HG02623 (cell line): ENCODE measurements around the gene S100A5.
"Not testable (repeated sequence)": the region's sequence is repeated elsewhere in the genome, so short reads cannot be mapped to it uniquely, and the experiment has no call there.

Experiments used
- ATAC-seq: cut with Tn5 transposase; IDR thresholded peaks from one replicate; pipeline ENCODE4 v1.9.1; 2021; ENCODE audit warnings: moderate library complexity; ENCODE audit not compliant: unreplicated experiment

S100A5 gene, protein sequence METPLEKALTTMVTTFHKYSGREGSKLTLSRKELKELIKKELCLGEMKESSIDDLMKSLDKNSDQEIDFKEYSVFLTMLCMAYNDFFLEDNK

DNA sequence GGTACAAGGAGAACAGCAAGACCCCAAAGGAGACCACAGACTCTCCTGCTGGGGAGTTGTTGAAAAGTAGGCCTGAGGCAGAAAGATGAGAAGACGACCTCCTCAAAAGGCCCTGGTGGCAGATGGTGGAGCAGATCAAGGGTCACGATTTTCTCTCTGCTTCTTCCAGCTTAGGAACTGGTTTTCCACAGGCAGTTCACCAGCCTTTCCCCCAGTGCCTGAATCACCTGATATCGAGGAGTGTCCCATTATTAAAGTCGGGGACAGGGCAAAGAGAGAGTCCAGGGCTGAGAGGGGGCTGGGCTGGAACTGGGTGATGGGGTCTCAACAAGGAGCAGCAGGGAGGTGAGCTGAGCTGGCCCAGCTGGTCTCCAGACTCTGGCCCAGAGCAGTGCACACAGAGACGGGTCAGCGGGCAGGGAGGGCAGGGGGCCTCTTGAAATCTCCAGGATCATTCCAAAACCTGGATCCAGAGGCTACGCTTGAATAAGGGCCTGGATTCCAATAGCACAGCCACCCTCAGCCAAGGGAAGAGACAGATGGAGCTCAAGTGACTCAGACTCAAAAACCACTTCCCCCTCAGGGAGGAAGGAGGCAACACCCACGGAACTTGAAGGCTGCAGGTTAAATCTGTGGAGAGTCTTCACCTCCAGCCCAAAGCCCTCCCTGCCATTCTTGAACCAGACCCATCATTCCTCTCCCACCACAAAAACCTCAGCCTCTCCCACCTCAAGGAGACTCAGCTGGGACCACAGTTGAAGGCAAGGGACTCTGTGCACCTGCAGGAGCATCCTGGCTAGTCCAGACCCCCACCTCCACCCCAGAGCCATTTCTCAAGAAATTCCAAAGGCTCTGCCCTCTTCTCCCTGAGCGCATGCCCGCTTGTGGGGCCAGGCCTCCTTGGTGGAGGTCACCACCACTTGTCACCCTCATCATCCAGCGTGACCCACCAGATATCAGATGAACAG lies at the start of gene S100A5:
Gene S100A5, minus strand, starts transcription at position 541 of the 968 bp plus-strand sequence. CDS start 743 bp downstream, outside the sequence.
- ATAC-seq: no peak

DNA sequence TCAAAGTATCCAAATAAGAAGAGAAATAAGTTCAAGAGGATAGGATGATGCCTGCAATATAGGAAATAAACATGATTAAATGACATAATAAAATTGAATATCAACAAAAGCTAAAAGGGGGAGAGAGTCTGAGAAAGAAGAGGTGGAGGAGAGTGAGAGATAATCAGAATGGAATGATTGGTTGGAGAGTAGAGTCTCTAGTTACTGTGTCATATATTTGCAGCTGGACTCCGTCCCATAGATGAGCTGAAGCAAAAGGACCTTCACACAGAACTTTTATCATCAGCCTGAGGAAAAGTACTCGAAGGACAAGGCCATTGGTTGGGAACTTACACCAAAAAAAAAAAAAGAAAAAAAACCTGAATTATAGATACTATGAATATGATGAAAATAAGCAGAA lies 47.7 kb upstream of the S100A5 start:
- ATAC-seq: no peak

DNA sequence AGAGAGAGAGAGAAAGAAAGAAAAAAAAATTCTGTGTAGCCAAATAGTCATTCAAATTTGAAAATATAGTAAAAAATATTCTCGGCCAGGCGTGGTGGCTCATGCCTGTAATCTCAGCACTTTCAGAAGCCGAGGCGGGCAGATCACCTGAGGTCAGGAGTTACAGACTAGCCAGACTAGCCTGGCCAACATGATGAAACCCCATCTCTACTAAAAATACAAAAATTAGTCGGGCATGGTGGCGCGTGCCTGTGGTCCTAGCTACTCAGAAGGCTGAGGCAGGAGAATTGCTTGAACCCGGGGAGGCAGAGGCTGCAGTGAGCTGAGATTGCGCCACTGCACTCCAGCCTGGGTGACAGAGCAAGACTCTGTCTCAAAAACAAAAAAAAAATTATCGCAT lies 47.3 kb upstream of the S100A5 start:
- ATAC-seq: not testable (repeated sequence)

DNA sequence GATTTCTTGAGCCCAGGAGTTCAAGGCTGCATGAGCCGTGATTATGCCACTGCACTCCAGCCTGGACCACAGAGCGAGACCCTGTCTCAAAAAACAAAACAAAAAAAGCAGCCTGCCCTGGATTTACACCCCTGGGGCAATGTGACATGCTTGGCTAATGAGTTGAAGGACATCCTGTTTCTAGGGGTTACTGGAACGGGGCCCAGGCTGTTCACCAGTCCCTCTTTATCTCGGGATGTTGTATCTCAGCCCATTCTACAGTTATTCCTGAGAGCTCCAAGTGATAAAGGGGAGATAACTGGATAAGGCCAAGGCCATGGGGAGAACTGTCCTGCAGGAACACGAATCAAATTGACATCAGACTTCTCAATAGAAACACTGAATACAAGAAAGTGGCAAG lies 46.6 kb upstream of the S100A5 start:
- ATAC-seq: no peak

DNA sequence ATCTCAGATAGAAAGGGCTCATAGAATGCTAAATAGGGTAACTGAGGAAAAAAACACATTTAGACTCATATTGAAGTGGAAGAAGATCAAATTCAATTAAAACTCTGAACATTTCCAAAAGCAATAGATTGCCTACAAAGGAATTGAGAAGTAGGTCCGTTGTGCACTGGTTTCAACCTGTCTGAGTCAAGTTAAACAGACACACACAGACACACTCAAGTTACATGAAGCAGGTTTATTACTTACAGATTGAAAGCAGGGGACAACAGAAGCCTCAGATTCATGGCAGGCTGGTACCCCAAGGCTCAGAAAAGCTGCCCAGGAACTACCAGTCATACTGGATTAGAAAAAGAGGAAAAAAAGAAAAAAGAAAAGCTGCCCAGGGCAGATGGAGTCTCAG lies 45.6 kb upstream of the S100A5 start:
- ATAC-seq: no peak

DNA sequence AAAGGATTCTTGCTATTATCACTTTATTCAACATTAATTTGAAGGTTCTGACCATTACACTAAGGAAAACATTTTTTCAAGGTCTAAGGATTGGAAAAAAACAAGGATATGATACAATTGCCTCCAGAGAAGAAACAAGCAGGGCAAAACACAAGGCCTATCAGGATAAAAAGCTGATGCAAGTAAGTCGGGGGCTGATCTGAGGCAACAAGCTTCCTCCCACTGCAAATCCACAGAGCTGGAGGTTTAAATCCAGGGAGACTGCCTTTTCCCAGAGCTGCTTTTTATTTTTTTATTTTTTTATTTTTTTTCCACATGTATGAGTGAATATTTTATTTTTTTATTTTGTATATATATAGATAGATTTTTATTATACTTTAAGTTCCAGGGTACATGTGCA lies 44.3 kb upstream of the S100A5 start:
- ATAC-seq: no peak

DNA sequence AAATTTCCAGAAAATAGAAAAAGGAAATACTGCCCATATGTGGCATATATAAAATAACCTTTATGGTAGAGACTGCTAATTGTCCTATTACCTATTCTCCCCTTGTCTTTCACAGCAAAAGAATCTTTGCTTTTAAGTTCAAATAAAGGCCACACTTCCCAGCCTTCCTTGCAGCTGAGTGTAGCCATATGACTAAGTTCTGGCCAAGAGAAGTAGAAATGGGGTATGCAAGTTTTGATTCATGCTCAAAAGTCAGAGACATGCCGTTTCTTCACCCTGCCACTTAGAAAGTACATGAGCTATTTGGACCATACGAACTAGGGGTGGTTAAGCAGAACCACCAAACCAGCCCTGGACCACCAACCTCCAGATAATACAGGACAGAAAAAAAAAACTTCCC lies 43.2 kb upstream of the S100A5 start:
- ATAC-seq: no peak

DNA sequence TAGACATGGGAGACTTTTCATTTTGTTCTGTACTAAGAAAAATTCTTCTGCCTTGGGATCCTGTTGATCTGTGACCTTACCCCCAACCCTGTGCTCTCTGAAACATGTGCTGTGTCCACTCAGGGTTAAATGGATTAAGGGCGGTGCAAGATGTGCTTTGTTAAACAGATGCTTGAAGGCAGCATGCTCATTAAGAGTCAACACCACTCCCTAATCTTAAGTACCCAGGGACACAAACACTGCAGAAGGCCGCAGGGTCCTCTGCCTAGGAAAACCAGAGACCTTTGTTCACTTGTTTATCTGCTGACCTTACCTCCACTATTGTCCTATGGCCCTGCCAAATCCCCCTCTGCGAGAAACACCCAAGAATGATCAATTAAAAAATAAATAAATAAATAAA lies 42.8 kb upstream of the S100A5 start:
- ATAC-seq: not testable (repeated sequence)

DNA sequence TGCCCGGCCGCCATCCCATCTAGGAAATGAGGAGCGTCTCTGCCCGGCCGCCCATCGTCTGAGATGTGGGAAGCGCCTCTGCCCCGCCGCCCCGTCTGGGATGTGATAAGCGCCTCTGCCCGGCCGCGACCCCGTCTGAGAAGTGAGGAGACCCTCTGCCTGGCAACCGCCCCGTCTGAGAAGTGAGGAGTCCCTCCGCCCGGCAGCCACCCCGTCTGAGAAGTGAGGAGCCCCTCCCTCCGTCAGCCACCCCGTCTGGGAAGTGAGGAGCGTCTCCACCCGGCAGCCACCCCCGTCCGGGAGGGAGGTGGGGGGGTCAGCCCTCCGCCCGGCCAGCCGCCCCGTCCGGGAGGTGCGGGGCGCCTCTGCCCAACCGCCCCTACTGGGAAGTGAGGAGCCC lies 42.1 kb upstream of the S100A5 start:
- not testable (repeated sequence) for ATAC-seq

DNA sequence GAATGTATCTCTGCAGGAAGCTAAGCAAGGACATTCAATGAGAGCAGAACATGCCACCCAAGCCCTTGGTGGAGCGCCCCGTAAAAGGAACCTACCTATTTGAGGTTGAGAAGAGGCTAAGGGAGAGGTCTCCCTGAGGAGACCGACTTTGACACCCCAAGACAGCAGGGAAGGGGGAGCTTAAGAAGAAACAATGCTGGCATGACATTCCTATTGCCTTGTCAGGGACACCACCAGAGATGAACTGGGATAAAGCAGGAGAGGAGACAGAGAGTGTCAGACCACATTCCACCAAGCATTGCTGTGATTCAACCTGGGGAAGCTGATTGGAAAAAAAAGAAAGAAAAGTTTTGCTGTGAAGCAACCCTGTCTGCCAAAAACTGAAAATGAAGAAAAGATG lies 38.2 kb upstream of the S100A5 start:
- no peak for ATAC-seq

DNA sequence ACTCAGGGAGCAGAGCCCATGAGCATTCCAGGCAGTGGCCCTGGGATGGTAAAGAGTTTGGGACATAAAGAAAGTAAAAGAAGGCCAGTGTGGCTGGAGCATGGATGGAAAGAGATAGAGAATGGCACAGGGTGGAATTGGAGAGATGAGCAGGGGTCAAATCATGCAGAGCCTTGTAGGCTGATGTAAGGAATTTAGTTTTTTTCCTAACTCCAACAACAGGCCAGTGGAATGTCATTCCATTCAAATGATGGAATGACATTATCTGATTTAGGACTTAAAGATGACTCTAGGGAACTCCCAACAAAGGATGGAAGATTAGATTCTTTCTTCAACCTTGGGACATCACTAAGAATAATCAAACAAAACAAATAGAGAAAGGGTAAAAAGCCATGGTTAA lies 37.8 kb upstream of the S100A5 start:
- no peak for ATAC-seq

DNA sequence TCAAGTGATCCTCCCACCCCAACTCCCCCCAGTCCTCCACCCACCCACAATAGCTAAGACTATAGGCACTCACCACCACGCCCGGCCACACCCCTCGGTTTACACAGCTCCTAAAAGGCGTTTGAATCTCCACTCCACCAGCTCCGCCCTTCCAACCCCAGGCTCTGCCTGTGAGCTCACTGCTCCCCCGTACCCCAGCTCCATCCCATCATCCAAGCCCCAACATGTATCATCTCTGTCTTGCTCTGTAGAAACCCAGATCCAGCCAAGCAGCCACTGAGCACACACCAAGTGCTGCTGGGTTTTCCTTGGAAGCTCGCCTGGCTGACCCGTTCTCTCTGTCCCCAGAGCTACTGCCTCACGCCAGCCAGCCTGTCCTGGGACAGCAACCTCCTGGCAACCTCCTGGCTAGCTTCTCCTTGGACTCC lies 36.9 kb upstream of the S100A5 start:
- ATAC-seq: no peak

DNA sequence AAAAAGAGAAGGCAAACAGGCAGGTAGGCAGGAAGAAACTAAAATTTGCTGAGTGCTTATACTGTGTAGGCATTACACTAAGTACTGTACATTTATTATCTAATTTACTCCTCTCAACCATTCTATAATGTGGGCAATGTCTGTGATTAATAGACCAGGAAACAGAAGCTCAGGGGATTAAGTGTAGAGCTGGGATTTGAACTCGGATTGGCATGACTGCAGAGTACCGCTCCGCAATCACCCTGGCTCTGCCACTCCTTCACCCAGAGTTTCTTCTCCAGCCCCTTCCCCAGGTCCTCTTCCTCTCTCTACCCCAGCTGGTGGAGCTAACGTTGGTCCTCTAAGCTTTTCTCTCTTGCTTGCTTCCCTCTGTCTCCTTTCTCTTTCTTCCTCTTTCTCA lies 36.4 kb upstream of the S100A5 start:
- ATAC-seq: no peak

DNA sequence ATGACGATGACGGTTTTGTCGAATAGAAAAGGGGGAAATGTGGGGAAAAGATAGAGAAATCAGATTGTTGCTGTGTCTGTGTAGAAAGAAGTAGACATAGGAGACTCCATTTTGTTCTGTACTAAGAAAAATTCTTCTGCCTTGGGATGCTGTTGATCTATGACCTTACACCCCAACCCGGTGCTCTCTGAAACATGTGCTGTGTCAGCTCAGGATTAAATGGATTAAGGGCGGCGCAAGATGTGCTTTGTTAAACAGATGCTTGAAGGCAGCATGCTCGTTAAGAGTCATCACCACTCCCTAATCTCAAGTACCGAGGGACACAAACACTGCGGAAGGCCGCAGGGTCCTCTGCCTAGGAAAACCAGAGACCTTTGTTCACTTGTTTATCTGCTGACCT lies 34.8 kb upstream of the S100A5 start:
- not testable (repeated sequence) for ATAC-seq

DNA sequence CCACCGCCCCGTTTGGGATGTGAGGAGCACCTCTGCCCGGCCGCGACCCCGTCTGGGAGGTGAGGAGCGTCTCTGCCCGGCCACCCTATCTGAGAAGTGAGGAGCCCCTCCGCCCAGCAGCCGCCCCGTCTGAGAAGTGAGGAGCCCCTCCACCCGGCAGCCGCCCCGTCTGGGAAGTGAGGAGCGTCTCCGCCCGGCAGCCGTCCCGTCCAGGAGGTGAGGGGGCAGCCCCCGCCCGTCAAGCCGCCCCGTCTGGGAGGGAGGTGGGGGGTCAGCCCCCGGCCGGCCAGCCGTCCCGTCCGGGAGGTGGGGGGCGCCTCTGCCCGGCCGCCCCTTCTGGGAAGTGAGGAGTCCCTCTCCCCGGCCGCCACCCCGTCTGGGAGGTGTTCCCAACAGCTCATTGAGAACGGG lies 34.4 kb upstream of the S100A5 start:
- not testable (repeated sequence) for ATAC-seq

DNA sequence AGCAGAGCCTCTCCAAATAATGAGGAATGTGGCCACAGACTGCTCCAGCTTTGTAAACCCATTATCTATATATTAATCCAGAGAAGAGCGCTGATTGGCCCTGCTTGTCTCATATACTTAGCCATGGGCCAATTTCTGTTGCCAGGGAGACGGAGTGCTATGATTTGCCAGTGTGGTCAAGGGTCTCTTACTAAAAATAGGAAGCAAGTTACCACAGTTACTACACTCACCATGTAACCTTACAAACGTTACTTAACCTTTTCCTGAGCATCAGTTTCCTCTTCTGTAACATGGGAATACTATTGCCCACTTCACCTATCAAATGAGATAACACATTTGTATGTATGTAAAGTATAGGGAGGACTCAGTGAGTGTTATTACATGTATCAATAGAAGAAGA lies 32.6 kb upstream of the S100A5 start:
- no peak for ATAC-seq

DNA sequence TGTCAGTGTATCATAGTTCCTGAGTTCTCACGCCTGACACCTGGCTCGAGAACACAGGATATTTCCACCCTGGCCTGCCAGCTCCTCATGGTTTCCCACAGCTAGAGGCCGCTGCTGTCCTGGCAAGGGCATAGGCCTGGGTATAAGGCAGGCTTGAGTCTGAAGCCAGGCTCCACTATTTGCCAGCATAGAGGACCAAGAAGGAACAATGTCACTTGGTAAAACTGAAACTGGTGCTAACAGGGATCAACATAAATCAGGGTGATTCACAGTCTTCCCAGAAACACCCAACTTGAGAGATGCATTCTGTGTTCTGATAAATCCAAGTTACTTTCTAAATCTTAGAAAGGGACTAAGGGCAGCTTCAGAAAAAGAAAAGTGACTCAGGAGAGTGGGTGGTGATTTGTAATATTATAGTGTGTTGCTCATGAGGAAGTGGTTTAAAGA lies 31.9 kb upstream of the S100A5 start:
- ATAC-seq: peak; percentile 64

DNA sequence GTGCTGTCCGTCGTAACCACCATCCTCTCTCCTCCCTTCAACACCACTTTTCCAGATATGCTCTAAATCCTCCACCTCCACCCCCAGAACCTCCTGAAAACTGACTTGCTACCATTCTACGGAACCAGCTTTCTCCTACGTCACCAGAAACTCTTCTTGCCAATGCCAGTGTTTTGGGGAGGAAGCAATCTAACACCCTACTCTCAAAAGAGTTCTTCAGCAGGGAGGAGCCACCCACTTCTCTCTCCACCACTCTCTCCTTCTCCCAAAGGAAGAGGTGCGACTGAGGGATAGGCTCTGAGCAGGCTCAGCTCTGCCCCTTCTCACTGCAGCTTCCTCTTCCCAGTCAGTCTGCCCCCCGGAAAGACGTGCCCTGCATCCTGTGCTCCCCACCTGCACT lies 31.0 kb upstream of the S100A5 start:
- no peak for ATAC-seq

DNA sequence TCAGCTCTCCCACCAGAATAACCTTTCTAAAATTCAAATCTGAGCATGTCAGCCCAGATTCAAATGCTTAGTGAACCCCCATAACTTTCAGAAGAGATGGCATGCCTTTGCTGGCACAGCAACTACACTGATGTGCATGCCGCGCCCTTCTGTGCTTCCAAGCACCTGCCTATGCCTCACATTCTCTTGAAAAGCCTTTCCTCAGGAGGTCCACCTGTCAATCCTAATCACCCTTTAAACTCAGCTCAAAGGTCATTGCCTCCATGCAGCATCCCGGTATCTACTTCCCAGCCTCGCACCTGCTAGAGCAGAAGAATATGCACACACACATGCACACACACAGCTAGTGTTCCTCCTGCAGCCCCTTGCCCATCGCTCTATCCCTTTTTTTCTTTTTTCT lies 30.1 kb upstream of the S100A5 start:
- ATAC-seq: no peak

DNA sequence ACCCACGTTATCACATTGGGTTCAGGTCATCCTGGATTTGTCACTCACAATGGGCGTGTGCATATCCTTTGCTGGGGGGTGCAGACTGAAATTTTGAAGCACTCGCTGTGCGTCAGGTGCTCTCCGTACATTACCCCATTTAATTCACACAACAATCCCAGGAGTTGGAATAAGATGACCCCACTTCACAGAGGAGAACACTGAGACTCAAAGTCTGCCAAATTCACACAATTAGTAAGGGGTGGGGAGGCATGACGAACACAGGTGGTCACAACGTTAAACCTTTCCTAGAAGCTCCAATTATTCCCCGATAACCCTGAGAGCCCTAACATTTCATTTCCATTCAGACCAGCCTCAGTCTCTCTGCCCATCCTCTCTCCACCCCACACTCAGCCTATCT lies 28.7 kb upstream of the S100A5 start:
- no peak for ATAC-seq

DNA sequence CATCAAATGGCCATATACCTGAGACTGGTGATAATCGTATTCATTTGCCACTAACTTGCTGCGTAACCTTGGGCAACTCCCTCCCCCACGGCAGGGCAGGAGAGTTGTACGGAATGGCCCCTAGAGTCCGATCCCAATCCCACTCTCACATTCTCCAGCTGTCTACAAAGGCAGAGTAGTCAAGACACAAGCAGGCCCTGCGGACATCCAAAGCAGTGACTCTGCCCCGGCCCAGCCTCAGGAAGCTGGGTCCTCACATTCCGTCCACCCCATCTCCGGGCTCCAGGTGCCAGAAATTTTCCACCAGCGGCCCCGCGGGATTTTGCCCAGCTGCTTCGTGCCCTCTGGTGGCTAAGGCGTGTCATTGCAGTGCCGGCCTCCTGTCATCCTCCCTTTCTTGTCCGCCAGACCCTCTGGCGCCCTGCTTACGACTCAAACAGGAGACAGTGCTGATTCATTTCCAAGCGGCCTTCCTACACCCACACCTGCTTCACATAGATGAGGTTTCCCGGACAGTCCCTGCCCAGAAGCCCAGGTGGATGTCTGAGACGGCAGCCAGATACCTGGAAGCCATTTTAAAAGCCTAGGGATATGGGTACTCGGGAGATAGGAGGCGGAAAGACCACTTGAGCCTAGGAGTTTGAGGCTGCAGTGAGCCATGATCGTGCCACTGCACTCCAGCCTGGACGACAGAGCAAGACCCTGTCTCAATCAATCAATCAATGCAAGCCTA lies 27.8 kb upstream of the S100A5 start:
- ATAC-seq: no peak
